ENCODE results near the gene SLC25A29.
"Not testable (repeated sequence)": the region's sequence is repeated elsewhere in the genome, so short reads cannot be mapped to it uniquely, and the experiment has no call there.

The SLC25A29 gene

GRCh38 chr14:100290607-100291304 is 15.5 kb downstream of the SLC25A29 start:
- Mint-ChIP-seq H3K27me3 (no peaks in the 10 kb centered on the region), H3K27ac (peak overlapping the region in 1 of 2 donors; percentile 86), H3K36me3 (ENCODE audit: insufficient read depth) (peaks cover 16% of the 10 kb centered on the region), H3K9me3 (no peaks in the 10 kb centered on the region), H3K4me1 (ENCODE audit: low read depth in 2 of 2) (peaks cover 4 to 5% of the 10 kb centered on the region in 2 donors), H3K4me3 (no peak overlapping the region)
- ATAC-seq (replicated peaks) (no peak), DNase-seq (no peak)

- Mint-ChIP-seq H3K36me3 (ENCODE audit: insufficient read depth) (peaks cover 13% of the 10 kb centered on the region), H3K27me3 (no peaks in the 10 kb centered on the region), H3K9me3 (no peaks in the 10 kb centered on the region), H3K4me1 (ENCODE audit: low read depth in 2 of 2) (peaks cover 4 to 5% of the 10 kb centered on the region in 2 donors), H3K4me3 (no peak overlapping the region), H3K27ac (peak overlapping the region in 1 of 2 donors; percentile 86)
- ATAC-seq (replicated peaks) (no peak), DNase-seq (no peak)
Measured at GRCh38 chr14:100289916-100290606, 16.2 kb downstream of the SLC25A29 start.

- Mint-ChIP-seq H3K27ac (peak overlapping the region in 1 of 2 donors; percentile 86), H3K27me3 (no peaks in the 10 kb centered on the region), H3K36me3 (ENCODE audit: insufficient read depth) (peaks cover 13% of the 10 kb centered on the region), H3K4me3 (no peak overlapping the region), H3K4me1 (ENCODE audit: low read depth in 2 of 2) (peaks cover 4 to 5% of the 10 kb centered on the region in 2 donors), H3K9me3 (no peaks in the 10 kb centered on the region)
- ATAC-seq (replicated peaks) (no peak), DNase-seq (no peak)
Measured at GRCh38 chr14:100288382-100289185, 17.7 kb downstream of the SLC25A29 start.

- not testable (repeated sequence) for ATAC-seq (replicated peaks); H3K9me3 Mint-ChIP-seq; H3K27ac Mint-ChIP-seq; DNase-seq; H3K27me3 Mint-ChIP-seq; H3K4me1 Mint-ChIP-seq (ENCODE audit: low read depth in 2 of 2)
- H3K36me3 Mint-ChIP-seq (ENCODE audit: insufficient read depth), result peaks cover 14% of the 10 kb centered on the region
- peak overlapping the region in 1 of 2 donors; percentile 29 for H3K4me3 Mint-ChIP-seq
Measured at GRCh38 chr14:100287998-100288295, 18.3 kb downstream of the SLC25A29 start.

- peak overlapping the region in 1 of 2 donors; percentile 29 for H3K4me3 Mint-ChIP-seq
- ATAC-seq (replicated peaks) (no peak), DNase-seq (no peak)
- no peak overlapping the region for H3K27ac Mint-ChIP-seq
- H3K27me3 Mint-ChIP-seq, result no peaks in the 10 kb centered on the region
- no peaks in the 10 kb centered on the region for H3K9me3 Mint-ChIP-seq
- H3K4me1 Mint-ChIP-seq (ENCODE audit: low read depth in 2 of 2), result peaks cover 4 to 5% of the 10 kb centered on the region in 2 donors
- peaks cover 20% of the 10 kb centered on the region for H3K36me3 Mint-ChIP-seq (ENCODE audit: insufficient read depth)
Measured at GRCh38 chr14:100287202-100287997, 18.8 kb downstream of the SLC25A29 start.

GRCh38 chr14:100286484-100287191 is 19.6 kb downstream of the SLC25A29 start:
- peaks cover 4 to 5% of the 10 kb centered on the region in 2 donors for H3K4me1 Mint-ChIP-seq (ENCODE audit: low read depth in 2 of 2)
- peak overlapping the region; percentile 85 to 87 for H3K4me3 Mint-ChIP-seq
- ATAC-seq (replicated peaks), result no peak
- H3K9me3 Mint-ChIP-seq, result no peaks in the 10 kb centered on the region
- H3K27me3 Mint-ChIP-seq, result no peaks in the 10 kb centered on the region
- peak overlapping the region in 1 of 2 donors; percentile 26 for H3K27ac Mint-ChIP-seq
- no peak for DNase-seq
- peaks cover 25% of the 10 kb centered on the region for H3K36me3 Mint-ChIP-seq (ENCODE audit: insufficient read depth)

- Mint-ChIP-seq H3K27ac (peak overlapping the region in 1 of 2 donors; percentile 78), H3K4me3 (peak overlapping the region; percentile 85 to 87), H3K4me1 (ENCODE audit: low read depth in 2 of 2) (peaks cover 4 to 5% of the 10 kb centered on the region in 2 donors), H3K36me3 (ENCODE audit: insufficient read depth) (peaks cover 25% of the 10 kb centered on the region), H3K27me3 (no peaks in the 10 kb centered on the region), H3K9me3 (no peaks in the 10 kb centered on the region)
- ATAC-seq (replicated peaks) (no peak), DNase-seq (no peak)
Measured at GRCh38 chr14:100285913-100286400, 20.3 kb downstream of the SLC25A29 start.

GRCh38 chr14:100285021-100285912 is 21.0 kb downstream of the SLC25A29 start:
- Mint-ChIP-seq H3K9me3 (no peaks in the 10 kb centered on the region), H3K4me3 (peak overlapping the region; percentile 85 to 87), H3K36me3 (ENCODE audit: insufficient read depth) (peaks cover 29% of the 10 kb centered on the region), H3K4me1 (ENCODE audit: low read depth in 2 of 2) (peaks cover 4 to 5% of the 10 kb centered on the region in 2 donors), H3K27ac (peak overlapping the region; percentile 60 to 82), H3K27me3 (no peaks in the 10 kb centered on the region)
- ATAC-seq (replicated peaks) (peak; percentile 89), DNase-seq (peak; percentile 77 to 85 (median 80))

- DNase-seq (no peak), ATAC-seq (replicated peaks) (no peak)
- H3K27ac Mint-ChIP-seq, result peak overlapping the region; percentile 60 to 82
- peaks cover 10 to 11% of the 10 kb centered on the region in 2 donors for H3K4me1 Mint-ChIP-seq (ENCODE audit: low read depth in 2 of 2)
- peak overlapping the region; percentile 75 to 85 for H3K4me3 Mint-ChIP-seq
- H3K27me3 Mint-ChIP-seq, result no peaks in the 10 kb centered on the region
- H3K36me3 Mint-ChIP-seq (ENCODE audit: insufficient read depth), result peaks cover 19% of the 10 kb centered on the region
- H3K9me3 Mint-ChIP-seq, result no peaks in the 10 kb centered on the region
Measured at GRCh38 chr14:100283984-100284881, 22.0 kb downstream of the SLC25A29 start.

- not testable (repeated sequence) for H3K9me3 Mint-ChIP-seq; DNase-seq; H3K4me3 Mint-ChIP-seq; ATAC-seq (replicated peaks); H3K27me3 Mint-ChIP-seq
- Mint-ChIP-seq H3K36me3 (ENCODE audit: insufficient read depth) (peaks cover 19% of the 10 kb centered on the region), H3K27ac (peak overlapping the region in 1 of 2 donors; percentile 72), H3K4me1 (ENCODE audit: low read depth in 2 of 2) (peaks cover 18 to 19% of the 10 kb centered on the region in 2 donors)
Measured at GRCh38 chr14:100283436-100283835, 22.8 kb downstream of the SLC25A29 start.

Measured in effector memory CD8-positive, alpha-beta T cell (primary cell).